Neuronal stem cell (in vitro differentiated cells): ENCODE measurements around the gene MYBBP1A.

Experiments
- DNase-seq: peaks from one replicate; pipeline ENCODE4 v3.0.0-alpha.2; 2013; ENCODE audit warnings: low spot score
- H2AFZ ChIP-seq: one replicate; pipeline ENCODE4 v1.6.1; 2013; ENCODE audit warnings: mild to moderate bottlenecking, low read length, inconsistent platforms
- H2AK5ac ChIP-seq: 2 replicates; pipeline ENCODE4 v1.6.1; 2013; ENCODE audit warnings: low read depth, mild to moderate bottlenecking, inconsistent platforms, low read length, moderate library complexity, mixed read lengths
- H2BK120ac ChIP-seq: 2 replicates; pipeline ENCODE4 v1.6.1; 2013; ENCODE audit warnings: low read depth, mild to moderate bottlenecking, inconsistent platforms, low read length, moderate library complexity, mixed read lengths
- H2BK12ac ChIP-seq: one replicate; pipeline ENCODE4 v1.6.1; 2013; ENCODE audit warnings: low read length, inconsistent platforms
- H2BK15ac ChIP-seq: 2 replicates; pipeline ENCODE4 v1.6.1; 2013; ENCODE audit warnings: mild to moderate bottlenecking, low read length, inconsistent platforms, mixed read lengths
- H2BK5ac ChIP-seq: one replicate; pipeline ENCODE4 v1.6.1; 2013; ENCODE audit warnings: inconsistent platforms, mild to moderate bottlenecking, low read length, moderate library complexity
- H3K14ac ChIP-seq: one replicate; pipeline ENCODE4 v1.6.1; 2013; ENCODE audit warnings: low read length, inconsistent platforms
- H3K18ac ChIP-seq: 2 replicates; pipeline ENCODE4 v1.6.1; 2013; ENCODE audit warnings: low read length, inconsistent platforms
- H3K23ac ChIP-seq: 2 replicates; pipeline ENCODE4 v1.6.1; 2013; ENCODE audit warnings: low read depth, mild to moderate bottlenecking, mixed read lengths, low read length, inconsistent platforms; ENCODE audit not compliant: poor library complexity
- H3K27ac ChIP-seq: replicated peaks from 3 replicates; pipeline ENCODE4 v1.5.1; 2013; ENCODE audit warnings: low read length, inconsistent platforms
- H3K27me3 ChIP-seq, 3 experiments: 2 replicates each; pipeline ENCODE4 v1.6.1; 2013; ENCODE audit warnings: low read length in 3 of 3, mild to moderate bottlenecking in 2 of 3, inconsistent platforms in 1 of 3, low read depth in 1 of 3, mixed read lengths in 1 of 3, moderate library complexity in 1 of 3; ENCODE audit not compliant: control insufficient read depth in 3 of 3, insufficient read depth in 3 of 3
- H3K36me3 ChIP-seq, 2 donors: replicated peaks in 1 of 2; 2 replicates each; pipeline ENCODE4 v1.6.1; 2013; ENCODE audit warnings: low read length in 2 of 2; ENCODE audit not compliant: control insufficient read depth in 2 of 2, insufficient read depth in 2 of 2
- H3K4ac ChIP-seq: 2 replicates; pipeline ENCODE4 v1.6.1; 2013; ENCODE audit warnings: inconsistent platforms, mild to moderate bottlenecking, low read length, moderate library complexity
- H3K4me1 ChIP-seq, 2 donors: 1 replicate in 1 of 2; 2 replicates in 1 of 2; pipeline ENCODE4 v1.6.1; 2013; ENCODE audit warnings: low read length in 2 of 2, low read depth in 1 of 2; ENCODE audit not compliant: control insufficient read depth in 2 of 2, insufficient read depth in 1 of 2
- H3K4me2 ChIP-seq: one replicate; pipeline ENCODE4 v1.6.1; 2013; ENCODE audit warnings: mild to moderate bottlenecking, low read length, inconsistent platforms; ENCODE audit not compliant: insufficient read depth, poor library complexity, severe bottlenecking
- H3K4me3 ChIP-seq, 2 donors: 2 replicates each; pipeline ENCODE4 v1.5.1; 2013; ENCODE audit warnings: low read length in 2 of 2, mild to moderate bottlenecking in 2 of 2, inconsistent platforms in 1 of 2, moderate library complexity in 1 of 2
- H3K79me1 ChIP-seq: one replicate; pipeline ENCODE4 v1.6.1; 2013; ENCODE audit warnings: low read depth, mild to moderate bottlenecking, inconsistent platforms, low read length, moderate library complexity
- H3K9ac ChIP-seq: one replicate; pipeline ENCODE4 v1.6.1; 2013; ENCODE audit warnings: mild to moderate bottlenecking, low read depth, low read length, inconsistent platforms; ENCODE audit not compliant: poor library complexity
- H3K9me3 ChIP-seq, 2 donors: replicated peaks in 1 of 2; 2 replicates each; pipeline versions ENCODE3 to v1.6.1; 2013; ENCODE audit warnings: low read length in 2 of 2, mild to moderate bottlenecking in 2 of 2, inconsistent platforms in 1 of 2, low read depth in 1 of 2, mixed read lengths in 1 of 2, moderate library complexity in 1 of 2; ENCODE audit not compliant: control insufficient read depth in 2 of 2, insufficient read depth in 1 of 2
- H4K8ac ChIP-seq: one replicate; pipeline ENCODE4 v1.6.1; 2013; ENCODE audit warnings: low read depth, mild to moderate bottlenecking, inconsistent platforms, low read length, moderate library complexity
- H4K91ac ChIP-seq: one replicate; pipeline ENCODE4 v1.6.1; 2013; ENCODE audit warnings: low read length, low read depth, mild to moderate bottlenecking, inconsistent platforms; ENCODE audit not compliant: poor library complexity
- WGBS, 2 donors: extraction: QIAGEN DNeasy Blood & Tissue Kit; methylation state at CpG; one replicate each; pipeline ENCODE4 v1.1.7; 2013; ENCODE audit warnings: missing lambda C conversion rate in 2 of 2, mixed read lengths in 1 of 2; ENCODE audit not compliant: insufficient read length in 2 of 2, insufficient replicate concordance in 1 of 2; ENCODE audit errors: extremely low coverage in 2 of 2; 5-methylcytosine and 5-hydroxymethylcytosine counted together

MYBBP1A gene

DNA sequence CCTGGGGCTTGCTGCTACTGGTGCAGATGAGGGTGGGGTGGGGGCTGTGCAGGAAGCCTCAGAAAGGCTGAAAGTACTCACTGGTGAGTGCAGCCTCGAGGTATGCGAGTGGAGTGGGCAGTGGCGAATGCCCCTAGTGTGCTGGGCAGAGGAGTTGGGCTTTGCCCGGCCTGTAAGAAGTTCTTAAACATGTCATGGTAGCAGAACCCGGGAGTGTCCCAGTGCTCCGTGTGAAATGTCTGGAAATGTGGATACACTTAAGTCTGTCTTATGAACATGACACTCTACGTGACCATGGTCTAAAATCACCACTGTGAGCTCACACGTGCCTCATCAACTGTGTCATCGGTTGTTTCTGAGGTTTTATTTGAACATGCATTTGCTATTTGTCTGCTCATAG lies 30.9 kb upstream of the MYBBP1A start:
- no peak overlapping the region for H3K14ac ChIP-seq
- no peak overlapping the region for H3K4ac ChIP-seq
- H3K4me2 ChIP-seq, result no peak overlapping the region
- no peak overlapping the region for H4K8ac ChIP-seq
- H3K27me3 ChIP-seq, result peaks cover 4 to 95% (median 22%) of the 10 kb centered on the region in 3 experiments
- no peak overlapping the region for H2BK15ac ChIP-seq
- H2AFZ ChIP-seq, result no peak overlapping the region
- peaks cover 9% of the 10 kb centered on the region for H3K79me1 ChIP-seq
- WGBS, 2 donors, result no CpG with 5 or more reads among the region's 9 CpGs
- no peaks in the 10 kb centered on the region for H3K36me3 ChIP-seq
- no peak overlapping the region for H3K18ac ChIP-seq
- H2BK5ac ChIP-seq, result no peak overlapping the region
- no peak overlapping the region for H3K4me3 ChIP-seq
- DNase-seq, result no peak
- H2AK5ac ChIP-seq, result no peak overlapping the region
- no peak overlapping the region for H3K23ac ChIP-seq
- H4K91ac ChIP-seq, result no peak overlapping the region
- H2BK12ac ChIP-seq, result no peak overlapping the region
- peaks cover 0 to 2% of the 10 kb centered on the region in 2 donors for H3K9me3 ChIP-seq
- no peak overlapping the region for H2BK120ac ChIP-seq
- H3K9ac ChIP-seq, result no peak overlapping the region
- H3K4me1 ChIP-seq, result peaks cover 7 to 19% of the 10 kb centered on the region in 2 donors
- no peak overlapping the region for H3K27ac ChIP-seq

DNA sequence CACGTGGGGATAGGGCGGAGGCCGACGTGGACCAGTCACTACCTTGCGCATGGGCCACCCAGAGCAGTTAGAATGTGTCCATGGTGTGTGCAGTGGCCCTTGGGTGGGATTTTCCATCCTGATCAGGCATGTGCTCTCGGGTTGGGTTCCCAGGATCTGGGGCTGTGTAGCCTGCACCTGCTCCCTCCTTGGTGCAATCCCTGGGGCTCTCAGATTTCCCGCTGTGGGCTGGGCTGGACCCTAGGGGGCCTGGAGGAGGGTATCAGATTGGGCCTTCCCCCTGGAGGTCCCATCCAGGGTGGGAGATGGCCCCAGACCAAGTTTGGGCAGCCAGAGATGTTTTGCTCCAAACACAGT lies 30.4 kb upstream of the MYBBP1A start:
- Histone ChIP-seq H3K4me2 (peak overlapping the region; percentile 23), H3K4me3 (no peak overlapping the region), H3K79me1 (peaks cover 10% of the 10 kb centered on the region), H3K4ac (no peak overlapping the region), H3K27me3 (peaks cover 4 to 94% (median 22%) of the 10 kb centered on the region in 3 experiments), H4K8ac (no peak overlapping the region), H2AK5ac (peak overlapping the region; percentile 93), H3K27ac (no peak overlapping the region), H2BK120ac (no peak overlapping the region), H2BK5ac (no peak overlapping the region), H3K36me3 (no peaks in the 10 kb centered on the region), H3K4me1 (peaks cover 7 to 19% of the 10 kb centered on the region in 2 donors), H3K9me3 (peaks cover 0 to 2% of the 10 kb centered on the region in 2 donors), H2BK15ac (peak overlapping the region; percentile 91), H3K18ac (peak overlapping the region; percentile 84), H3K14ac (no peak overlapping the region), H4K91ac (no peak overlapping the region), H3K9ac (no peak overlapping the region), H2BK12ac (peak overlapping the region; percentile 93), H3K23ac (peak overlapping the region; percentile 68), H2AFZ (no peak overlapping the region)
- no CpG with 5 or more reads among the region's 7 CpGs for WGBS, 2 donors
- no peak for DNase-seq

DNA sequence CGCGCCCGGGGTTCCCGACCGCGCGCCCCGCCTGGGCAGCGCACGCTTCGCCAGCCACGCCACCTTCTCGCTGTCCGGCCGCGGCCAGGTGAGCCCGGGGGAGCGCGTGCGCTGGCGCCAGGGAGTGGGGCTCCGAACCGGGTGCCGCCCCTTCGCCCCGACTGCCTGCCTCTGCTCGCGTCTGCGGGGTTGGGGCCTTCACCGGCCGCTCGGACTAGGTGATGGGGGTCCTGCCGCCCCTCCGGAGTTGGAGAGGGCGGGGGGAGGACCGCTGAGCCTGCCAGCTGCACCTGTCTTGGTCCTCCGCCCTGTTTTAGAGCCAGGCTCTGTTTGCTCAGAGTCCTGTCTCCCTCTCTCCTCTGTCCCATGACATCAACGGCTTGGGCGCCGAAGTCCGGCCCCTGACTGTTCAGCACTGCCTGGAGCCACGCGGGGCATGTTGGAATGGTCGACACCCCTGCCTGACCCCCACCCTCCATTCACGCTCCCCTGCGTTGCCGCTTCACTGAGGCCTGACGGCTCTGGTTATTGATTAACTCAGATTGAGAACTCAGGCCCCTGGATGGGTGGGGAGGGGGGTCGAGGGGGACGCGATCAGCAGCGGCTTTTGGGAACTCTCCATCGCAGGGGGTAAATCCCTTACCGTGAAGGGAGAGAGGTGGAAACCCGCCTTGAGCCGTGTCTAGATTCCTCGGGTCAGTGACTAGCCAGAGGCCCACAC lies 29.9 kb upstream of the MYBBP1A start:
- H2BK12ac ChIP-seq, result peak overlapping the region; percentile 97
- no peak overlapping the region for H2BK5ac ChIP-seq
- peak overlapping the region; percentile 88 for H3K9ac ChIP-seq
- H3K4me2 ChIP-seq, result peak overlapping the region; percentile 100
- H3K4me1 ChIP-seq, result peaks cover 7 to 19% of the 10 kb centered on the region in 2 donors
- H3K36me3 ChIP-seq, result no peaks in the 10 kb centered on the region
- H2AFZ ChIP-seq, result no peak overlapping the region
- H3K23ac ChIP-seq, result peak overlapping the region; percentile 68
- no peak overlapping the region for H4K91ac ChIP-seq
- peak overlapping the region; percentile 93 for H2AK5ac ChIP-seq
- DNase-seq, result no peak
- H3K18ac ChIP-seq, result peak overlapping the region; percentile 99
- peak overlapping the region; percentile 71 for H3K14ac ChIP-seq
- peak overlapping the region; percentile 91 for H2BK15ac ChIP-seq
- H3K27ac ChIP-seq, result no peak overlapping the region
- H4K8ac ChIP-seq, result peak overlapping the region; percentile 65
- H3K4ac ChIP-seq, result no peak overlapping the region
- peaks cover 10% of the 10 kb centered on the region for H3K79me1 ChIP-seq
- peaks cover 4 to 93% (median 22%) of the 10 kb centered on the region in 3 experiments for H3K27me3 ChIP-seq
- no peak overlapping the region for H2BK120ac ChIP-seq
- WGBS, 2 donors, result no CpG with 5 or more reads among the region's 57 CpGs
- H3K9me3 ChIP-seq, result peaks cover 0 to 2% of the 10 kb centered on the region in 2 donors
- peak overlapping the region in 1 of 2 donors; percentile 89 for H3K4me3 ChIP-seq

DNA sequence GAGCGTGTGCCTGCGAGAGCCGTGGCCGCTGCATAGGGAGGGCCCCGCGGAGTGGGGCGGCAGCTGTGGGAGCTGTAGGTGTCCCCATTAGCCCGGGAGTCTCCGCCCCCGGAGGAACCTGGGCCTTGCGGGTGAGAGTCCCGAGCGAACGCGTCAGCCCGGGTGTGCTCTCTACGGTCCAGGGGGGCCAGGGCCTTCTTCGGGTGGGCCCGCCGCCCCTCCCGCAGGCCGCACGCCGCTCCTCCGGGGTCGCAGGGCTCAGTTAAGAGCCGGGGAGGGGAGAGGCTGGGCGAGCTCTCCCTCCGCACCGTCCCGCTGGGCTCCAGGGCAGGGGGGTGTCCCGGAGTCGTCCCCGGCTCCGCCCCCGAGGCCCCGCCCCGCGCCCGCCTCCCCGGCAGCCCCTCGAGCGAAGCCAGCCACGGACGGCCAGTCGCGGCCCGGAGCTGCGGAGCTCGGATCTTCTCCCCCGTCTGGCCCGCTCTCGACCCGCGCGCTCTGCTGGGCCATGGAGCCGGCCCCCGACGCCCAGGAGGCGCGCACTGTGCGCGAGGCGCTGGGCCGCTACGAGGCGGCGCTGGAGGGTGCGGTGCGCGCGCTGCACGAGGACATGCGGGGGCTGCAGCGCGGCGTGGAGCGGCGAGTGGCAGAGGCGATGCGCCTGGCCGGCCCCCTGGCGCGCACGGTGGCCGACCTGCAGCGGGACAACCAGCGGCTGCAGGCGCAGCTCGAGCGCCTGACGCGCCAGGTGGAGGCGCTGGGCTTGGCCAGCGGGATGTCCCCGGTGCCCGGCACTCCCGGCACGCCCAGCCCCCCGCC lies 29.1 kb upstream of the MYBBP1A start, which contains the start of gene SMTNL2:
TSS of gene SMTNL2 (plus strand) at position 429 of the 816 bp plus-strand sequence. CDS start at position 506, 77 bp downstream.
- H2BK12ac ChIP-seq, result peak within 1 kb of the TSS; percentile 97
- H3K4me3 ChIP-seq, result peak within 1 kb of the TSS; percentile 32 to 89
- H3K9me3 ChIP-seq, result peaks cover 0 to 4% of the 10 kb centered on the region in 2 donors
- peak within 1 kb of the TSS; percentile 100 for H3K14ac ChIP-seq
- peaks cover 7 to 19% of the 10 kb centered on the region in 2 donors for H3K4me1 ChIP-seq
- H2AK5ac ChIP-seq, result peak within 1 kb of the TSS; percentile 93
- H2AFZ ChIP-seq, result peak within 1 kb of the TSS; percentile 90
- peak within 1 kb of the TSS; percentile 97 for H3K9ac ChIP-seq
- H3K4me2 ChIP-seq, result peak within 1 kb of the TSS; percentile 100
- no peak for DNase-seq
- peak within 1 kb of the TSS; percentile 65 for H4K8ac ChIP-seq
- H3K79me1 ChIP-seq, result peaks cover 10% of the 10 kb centered on the region
- H2BK5ac ChIP-seq, result peak within 1 kb of the TSS; percentile 90
- no CpG with 5 or more reads among the region's 100 CpGs for WGBS, 2 donors
- no peak within 1 kb of the TSS for H3K27ac ChIP-seq
- H2BK120ac ChIP-seq, result no peak within 1 kb of the TSS
- H3K36me3 ChIP-seq, result no peaks in the 10 kb centered on the region
- H3K18ac ChIP-seq, result peak within 1 kb of the TSS; percentile 99
- H3K27me3 ChIP-seq, result peaks cover 4 to 94% (median 22%) of the 10 kb centered on the region in 3 experiments
- H3K23ac ChIP-seq, result peak within 1 kb of the TSS; percentile 68
- H2BK15ac ChIP-seq, result peak within 1 kb of the TSS; percentile 91
- no peak within 1 kb of the TSS for H3K4ac ChIP-seq
- no peak within 1 kb of the TSS for H4K91ac ChIP-seq
